ENCODE measurements around the gene EAF1. TPM values are rescaled to one million over a fixed set of nuclear protein-coding genes. Genes with fewer than 3 reads are reported as not detected.
"Not testable (repeated sequence)": the region's sequence is repeated elsewhere in the genome, so short reads cannot be mapped to it uniquely, and the experiment has no call there.

EAF1 gene
- total and polyA plus RNA-seq, 8 donors = 17.4 to 23.0 (median 19.9) TPM

DNA sequence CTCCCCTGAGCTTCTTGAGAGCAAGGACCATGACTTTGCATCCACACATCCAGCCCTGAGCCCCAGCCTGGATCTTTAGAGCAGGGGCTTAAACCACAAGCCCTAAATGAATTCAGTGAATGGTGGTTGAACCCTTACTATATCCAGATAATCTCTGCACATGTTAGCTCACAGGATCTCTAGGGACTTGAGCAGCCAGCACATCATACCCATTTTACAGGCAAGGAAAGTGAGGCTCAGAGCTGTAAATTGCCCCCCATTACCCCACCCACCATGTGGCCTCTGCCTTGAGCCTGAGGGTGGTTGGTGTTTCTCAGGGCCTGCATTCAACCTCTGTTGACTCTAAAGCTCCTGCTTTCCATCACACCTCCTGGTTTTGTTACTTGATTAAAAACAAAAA lies 27.6 kb downstream of the EAF1 start:
- ATAC-seq (no peak), DNase-seq (no peak)
- no peak overlapping the region for H3K27ac ChIP-seq
- intact Hi-C loops (cut with DNase I) = no loop called here
- H3K27me3 ChIP-seq = no peaks in the 10 kb centered on the region
- H3K4me3 ChIP-seq = no peak overlapping the region
- H3K9me3 ChIP-seq = no peaks in the 10 kb centered on the region
- no peak for TF ChIP-seq CTCF (IDR thresholded peaks at IDR 0.05)
- no peaks in the 10 kb centered on the region for H3K36me3 ChIP-seq
- peaks cover 0 to 6% of the 10 kb centered on the region in 2 donors for H3K4me1 ChIP-seq

DNA sequence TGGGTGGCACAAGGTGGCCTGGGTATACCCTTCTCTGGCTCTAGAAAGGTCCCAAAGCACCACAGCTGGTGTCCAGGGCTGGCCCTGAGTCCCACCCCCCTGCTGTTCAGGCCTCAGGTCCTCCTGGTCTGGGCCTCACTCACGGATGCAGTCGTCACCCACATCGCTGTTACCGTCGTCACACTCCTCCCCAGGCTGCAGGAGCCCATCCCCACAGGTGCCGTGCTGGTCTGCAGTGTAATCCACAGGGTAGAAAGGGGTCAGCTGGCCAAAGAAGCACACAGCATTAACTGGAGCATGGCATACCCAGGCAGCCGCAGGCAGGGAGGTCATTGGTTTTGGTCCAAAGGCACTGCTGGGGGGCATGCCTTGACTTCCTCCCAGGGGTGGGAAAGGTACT lies 28.4 kb downstream of the EAF1 start:
- H3K9me3 ChIP-seq = no peaks in the 10 kb centered on the region
- TF ChIP-seq CTCF (IDR thresholded peaks at IDR 0.05) = no peak

GRCh38 chr3:15456321-15456720 lies 28.9 kb downstream of the EAF1 start:
- ATAC-seq (no peak), DNase-seq (no peak)
- no peaks in the 10 kb centered on the region for H3K27me3 ChIP-seq
- H3K36me3 ChIP-seq = no peaks in the 10 kb centered on the region
- H3K4me1 ChIP-seq = peaks cover 0 to 6% of the 10 kb centered on the region in 2 donors
- no peak for TF ChIP-seq CTCF (IDR thresholded peaks at IDR 0.05)
- no peaks in the 10 kb centered on the region for H3K9me3 ChIP-seq
- H3K4me3 ChIP-seq = no peak overlapping the region
- no peak overlapping the region for H3K27ac ChIP-seq
- intact Hi-C loops (cut with DNase I) = no loop called here

More for the DNA sequence above, 28.4 kb downstream of the EAF1 start:
- intact Hi-C loops (cut with DNase I) = no loop called here
- ATAC-seq (no peak), DNase-seq (no peak)
- Histone ChIP-seq H3K36me3 (no peaks in the 10 kb centered on the region), H3K27me3 (no peaks in the 10 kb centered on the region), H3K27ac (no peak overlapping the region), H3K4me3 (no peak overlapping the region), H3K4me1 (peaks cover 0 to 6% of the 10 kb centered on the region in 2 donors)

DNA sequence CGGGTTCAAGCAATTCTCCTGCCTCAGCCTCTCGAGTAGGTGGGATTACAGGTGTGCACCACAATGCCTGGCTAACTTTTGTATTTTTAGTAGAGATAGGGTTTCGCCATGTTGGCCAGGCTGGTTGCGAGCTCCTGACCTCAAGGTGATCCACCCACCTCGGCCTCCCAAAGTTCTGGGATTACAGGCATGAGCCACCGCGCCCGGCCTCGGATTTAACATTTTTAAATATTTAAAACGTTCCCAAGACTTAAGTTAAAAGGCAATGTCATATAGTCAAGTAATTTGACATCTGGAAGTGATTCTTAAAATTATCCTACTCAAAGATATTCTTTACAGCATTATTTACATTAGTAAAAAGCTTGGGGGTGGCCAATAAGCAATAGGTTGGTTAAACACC lies 29.5 kb downstream of the EAF1 start:
- H3K36me3 ChIP-seq; H3K4me3 ChIP-seq; H3K9me3 ChIP-seq; H3K27me3 ChIP-seq; intact Hi-C loops (cut with DNase I); ATAC-seq; H3K27ac ChIP-seq; H3K4me1 ChIP-seq; DNase-seq: not testable (repeated sequence)

GRCh38 chr3:15458212-15458780 lies 30.9 kb downstream of the EAF1 start:
- no peaks in the 10 kb centered on the region for H3K36me3 ChIP-seq
- TF ChIP-seq CTCF (IDR thresholded peaks at IDR 0.05) = no peak
- H3K9me3 ChIP-seq = no peaks in the 10 kb centered on the region
- DNase-seq = no peak
- ATAC-seq = no peak
- no peak overlapping the region for H3K27ac ChIP-seq
- peaks cover 0 to 6% of the 10 kb centered on the region in 2 donors for H3K4me1 ChIP-seq
- H3K27me3 ChIP-seq = no peaks in the 10 kb centered on the region
- intact Hi-C loops (cut with DNase I) = no loop called here
- H3K4me3 ChIP-seq = no peak overlapping the region

DNA sequence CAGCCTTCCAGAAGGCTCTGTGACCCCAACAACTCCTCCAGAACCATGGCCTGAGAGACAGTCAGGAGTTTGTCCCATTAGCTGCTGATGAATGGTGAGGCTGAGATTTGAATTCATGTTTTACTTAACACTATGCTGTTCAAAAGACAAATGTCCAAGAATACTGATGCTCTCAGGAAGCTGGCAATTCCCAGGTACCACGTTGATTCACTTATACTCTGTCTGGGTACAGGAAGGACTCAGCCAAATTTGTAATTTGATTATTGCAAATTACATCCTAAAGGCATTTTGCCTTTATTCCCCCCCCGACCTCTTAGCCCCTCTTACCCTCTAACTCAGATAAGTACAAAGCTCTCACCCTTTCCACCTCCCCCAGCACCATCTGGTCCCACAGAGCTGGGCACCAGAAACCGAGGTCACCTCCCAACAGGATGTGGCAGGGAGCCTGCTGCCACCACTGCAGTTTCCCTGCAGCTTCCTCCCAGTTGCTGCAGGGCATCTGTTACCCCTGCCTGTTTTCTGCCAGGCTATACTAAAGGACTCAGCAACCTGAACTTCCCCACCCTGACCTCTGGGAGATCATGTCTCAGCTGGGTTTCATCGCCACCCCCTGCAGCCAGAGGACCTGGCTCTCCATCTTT lies 33.6 kb downstream of the EAF1 start:
- Histone ChIP-seq H3K36me3 (no peaks in the 10 kb centered on the region), H3K9me3 (no peaks in the 10 kb centered on the region), H3K27ac (no peak overlapping the region), H3K4me1 (peaks cover 0 to 6% of the 10 kb centered on the region in 2 donors), H3K4me3 (no peak overlapping the region), H3K27me3 (no peaks in the 10 kb centered on the region)
- ATAC-seq (no peak), DNase-seq (no peak)
- no peak for TF ChIP-seq CTCF (IDR thresholded peaks at IDR 0.05)
- intact Hi-C loops (cut with DNase I) = no loop called here

Data from left lung (tissue), 10 donors.